Glomerular endothelial cell (primary cell): ENCODE results near the gene NDUFB10. TPM values are rescaled to one million over a fixed set of nuclear protein-coding genes. Genes with fewer than 3 reads are reported as not detected.

Experiments
- DNase-seq: peaks from one replicate; pipeline ENCODE4 v3.0.0-alpha.2; 2011; ENCODE audit warnings: low read depth, low spot score; ENCODE audit errors: extremely low read depth
- total RNA-seq: library from RNA; depleted of rRNA; stranded (reverse); fragments of >200 nt; gene quantifications from 2 replicates; pipeline ENCODE4 v1.2.3, GENCODE V29; 2015

Gene NDUFB10
- total RNA-seq, 1 donor from 2014 or later = 262 TPM

- DNase-seq = no peak
Measured at GRCh38 chr16:1965396-1966001, 6.2 kb downstream of the NDUFB10 start.

DNA sequence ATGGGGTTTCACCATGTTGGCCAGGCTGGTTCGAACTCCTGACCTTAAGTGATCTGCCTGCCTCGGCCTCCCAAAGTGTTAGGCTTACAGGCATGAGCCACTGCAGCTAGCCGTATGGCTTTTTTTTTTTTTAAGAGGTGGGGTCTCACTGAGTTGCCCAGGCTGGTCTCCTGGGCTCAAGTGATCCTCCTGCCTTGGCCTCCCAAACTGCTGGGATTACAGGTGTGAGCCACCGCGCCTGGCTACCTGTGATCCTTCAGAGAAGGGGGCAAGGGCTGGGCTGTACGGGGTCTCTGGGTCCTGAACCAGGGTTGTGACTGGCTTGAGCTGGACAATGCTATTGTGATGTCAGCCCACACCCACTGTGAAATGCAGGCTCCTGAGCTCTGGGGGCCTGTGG lies 7.1 kb downstream of the NDUFB10 start, which contains the start of gene RNF151:
Gene RNF151 (plus strand): TSS at position 397 of the 400 bp plus-strand sequence. CDS start 26 bp downstream, outside the sequence.
- no peak for DNase-seq

DNA sequence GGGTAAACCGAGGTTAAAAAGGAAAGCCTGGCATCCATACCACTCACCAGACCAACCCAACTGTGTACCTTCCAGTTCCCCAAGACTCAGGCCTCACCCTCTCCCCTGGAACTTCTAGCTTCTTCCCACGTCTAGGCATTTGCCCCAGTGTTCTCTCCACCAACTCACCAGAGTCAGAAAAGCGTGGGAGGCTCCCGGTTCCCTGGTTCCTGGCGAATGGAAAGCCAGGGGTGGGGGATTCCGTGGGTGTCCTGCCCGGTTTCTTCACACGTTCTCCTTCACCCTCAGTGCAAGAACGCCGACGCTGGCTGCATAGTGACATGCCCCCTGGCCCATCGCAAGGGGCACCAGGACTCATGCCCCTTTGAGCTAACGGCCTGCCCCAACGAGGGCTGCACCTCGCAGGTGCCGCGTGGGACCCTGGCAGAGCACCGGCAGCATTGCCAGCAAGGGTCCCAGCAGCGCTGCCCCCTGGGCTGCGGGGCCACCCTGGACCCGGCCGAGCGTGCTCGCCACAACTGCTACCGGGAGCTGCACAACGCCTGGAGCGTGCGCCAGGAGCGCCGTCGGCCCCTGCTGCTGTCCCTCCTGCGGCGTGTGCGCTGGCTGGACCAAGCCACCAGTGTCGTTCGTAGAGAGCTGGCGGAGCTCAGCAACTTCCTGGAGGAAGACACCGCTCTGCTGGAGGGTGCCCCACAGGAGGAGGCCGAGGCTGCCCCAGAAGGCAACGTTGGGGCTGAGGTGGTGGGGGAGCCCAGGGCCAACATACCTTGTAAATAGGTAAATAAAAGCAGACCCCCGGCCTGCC lies 9.0 kb downstream of the NDUFB10 start:
- DNase-seq = no peak

DNA sequence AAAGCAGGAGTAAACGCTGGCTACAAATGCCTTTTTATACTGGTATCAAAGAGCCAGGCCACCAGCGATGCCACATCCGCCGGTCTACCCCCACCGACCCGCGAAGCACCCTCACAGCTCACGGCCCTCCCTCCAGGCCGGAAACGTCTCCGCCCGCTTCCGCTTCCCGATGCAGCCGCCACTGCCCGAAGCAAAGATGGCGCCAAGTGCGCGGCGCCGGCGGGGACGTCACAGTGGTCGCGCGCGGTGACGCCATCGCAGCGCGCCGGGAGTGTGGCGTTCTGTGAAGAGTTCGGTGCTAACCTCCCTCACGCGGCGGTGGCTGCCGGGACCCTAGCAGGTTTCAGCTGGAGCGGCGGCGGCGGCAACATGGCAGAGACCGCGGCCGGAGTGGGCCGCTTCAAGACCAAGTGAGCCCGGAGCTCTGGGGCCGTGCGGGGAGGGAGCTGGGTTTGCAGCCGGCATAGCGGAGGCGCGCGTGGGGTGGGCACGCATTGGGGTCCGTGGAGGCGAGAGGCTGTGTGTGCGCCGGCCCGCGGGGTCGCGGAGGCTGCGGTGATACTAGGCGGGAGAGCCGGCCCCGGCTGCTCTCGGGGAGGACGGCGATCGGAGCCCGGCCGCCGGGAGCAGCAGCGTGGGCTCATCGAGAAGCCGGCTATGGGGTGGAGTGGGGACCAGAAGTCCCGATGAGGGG lies 12.6 kb downstream of the NDUFB10 start, which contains the start of gene TBL3:
Gene TBL3 (plus strand): TSS at position 258 of the 694 bp plus-strand sequence. CDS start 112 bp downstream, at position 370.
- DNase-seq = no peak

GRCh38 chr16:1972490-1972877 lies 13.1 kb downstream of the NDUFB10 start:
- DNase-seq = no peak

- no peak for DNase-seq
Measured at GRCh38 chr16:1973461-1974156, 14.3 kb downstream of the NDUFB10 start.

- no peak for DNase-seq
Measured at GRCh38 chr16:1974157-1975070, 15.1 kb downstream of the NDUFB10 start.

GRCh38 chr16:1975432-1976215 lies 16.3 kb downstream of the NDUFB10 start:
- no peak for DNase-seq

DNA sequence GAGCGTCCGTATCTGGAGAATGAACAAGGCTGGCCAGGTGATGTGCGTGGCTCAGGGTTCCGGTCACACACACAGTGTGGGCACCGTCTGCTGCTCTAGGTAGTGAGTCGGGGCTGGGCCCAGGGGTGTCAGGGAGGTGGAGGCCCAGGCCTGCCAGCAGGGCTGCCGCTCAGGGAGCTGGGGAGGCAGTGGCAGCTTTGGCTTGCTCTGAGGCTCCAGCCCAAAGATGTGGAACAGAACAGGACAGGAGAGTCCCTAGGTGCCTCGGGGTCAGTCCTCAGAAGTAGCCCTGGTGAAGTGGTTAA lies 16.8 kb downstream of the NDUFB10 start:
- DNase-seq = no peak

- no peak for DNase-seq
Measured at GRCh38 chr16:1976951-1977874, 17.9 kb downstream of the NDUFB10 start.

DNA sequence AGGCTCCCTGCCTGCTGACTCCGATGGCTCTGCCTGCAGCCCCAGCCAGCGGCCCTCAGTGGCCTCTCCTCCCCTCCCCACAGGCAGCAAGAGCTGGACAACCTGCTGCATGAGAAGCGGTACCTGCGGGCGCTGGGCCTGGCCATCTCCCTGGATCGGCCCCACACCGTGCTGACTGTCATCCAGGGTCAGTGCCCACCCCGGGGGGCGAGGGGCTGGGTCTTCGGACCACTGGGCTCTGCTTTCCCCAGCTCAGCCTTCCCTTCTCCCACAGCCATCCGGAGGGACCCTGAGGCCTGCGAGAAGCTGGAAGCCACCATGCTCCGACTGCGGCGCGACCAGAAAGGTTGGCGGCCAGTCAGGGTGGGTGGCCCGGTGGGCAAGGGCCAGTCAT lies 18.5 kb downstream of the NDUFB10 start:
- no peak for DNase-seq

DNA sequence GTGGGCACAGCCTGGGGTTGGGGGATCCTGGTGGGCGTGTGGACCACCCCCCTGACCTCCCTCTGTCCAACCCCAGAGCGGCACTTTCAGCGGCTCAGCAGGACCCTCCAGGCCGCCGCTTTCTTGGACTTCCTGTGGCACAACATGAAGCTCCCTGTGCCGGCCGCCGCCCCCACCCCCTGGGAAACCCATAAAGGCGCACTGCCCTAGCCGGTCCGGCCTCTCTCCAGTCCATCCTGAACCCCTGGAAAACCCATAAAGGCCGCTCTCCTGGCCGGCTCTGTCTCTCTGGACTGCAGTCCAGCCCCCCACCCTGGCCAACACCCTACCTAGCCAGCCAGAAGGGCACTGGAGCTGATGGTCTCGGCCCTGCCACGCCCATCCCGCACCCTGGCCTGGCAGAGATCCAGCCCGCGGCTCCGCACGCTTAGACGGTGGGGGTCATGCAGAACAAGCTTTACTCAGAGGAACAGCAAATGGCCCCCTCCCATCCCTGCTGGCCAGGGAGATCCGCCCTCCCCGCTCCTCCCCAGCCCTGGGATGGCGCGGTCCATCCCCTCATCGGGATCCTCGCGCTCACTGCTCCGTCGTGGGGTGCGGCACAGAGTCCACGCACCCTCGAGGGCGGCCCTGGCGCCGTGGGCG lies 19.3 kb downstream of the NDUFB10 start:
- DNase-seq = no peak

GRCh38 chr16:1979271-1980029 lies 20.1 kb downstream of the NDUFB10 start:
- no peak for DNase-seq

GRCh38 chr16:1980030-1980769 lies 20.9 kb downstream of the NDUFB10 start:
- no peak for DNase-seq

- DNase-seq = no peak
Measured at GRCh38 chr16:1980770-1981087, 21.4 kb downstream of the NDUFB10 start.

DNA sequence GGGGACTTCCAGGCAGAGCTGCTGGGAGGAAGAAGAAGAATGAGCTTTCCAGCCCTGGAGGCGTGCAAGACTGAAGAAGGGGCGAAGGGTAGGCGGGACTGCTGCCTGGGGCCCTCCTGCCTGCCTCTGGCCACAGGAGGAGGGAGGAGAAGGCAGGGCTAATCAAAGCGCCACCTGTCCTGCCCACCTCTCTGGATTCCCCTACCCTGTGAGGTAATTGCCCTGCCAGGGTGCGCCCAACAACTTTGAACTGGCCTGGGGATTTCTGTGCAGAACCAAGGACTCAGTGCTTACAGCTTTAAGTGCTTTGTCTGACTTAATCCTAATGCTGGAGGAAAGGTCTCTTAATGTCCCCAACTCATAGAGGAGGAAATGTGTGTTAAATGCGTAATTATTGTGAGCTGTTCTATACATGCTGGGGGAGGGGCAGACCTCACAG lies 22.1 kb downstream of the NDUFB10 start, which contains the start of gene NOXO1:
Gene NOXO1 (minus strand): TSS at position 72 of the 439 bp plus-strand sequence. CDS start 290 bp downstream, outside the sequence.
- DNase-seq = no peak
